Stimulated activated CD8-positive, alpha-beta memory T cell treated with anti-CD3 and anti-CD28 coated beads, Interleukin-15, amount 100 ng/mL, for 24 hours (primary cell): Measurements from ENCODE around the gene TJP2.
"Not testable (repeated sequence)": the region's sequence is repeated elsewhere in the genome, so short reads cannot be mapped to it uniquely, and the experiment has no call there.

Experiments used
- DNase-seq: peaks from one replicate; pipeline ENCODE4 v3.0.0-alpha.2; 2020; ENCODE audit warnings: low read depth

TJP2 gene

GRCh38 chr9:69158471-69158870 is 15.6 kb upstream of the TJP2 start:
- no peak for DNase-seq

- DNase-seq = not testable (repeated sequence)
Measured at GRCh38 chr9:69164573-69164972, 9.5 kb upstream of the TJP2 start.

GRCh38 chr9:69165581-69165980 is 8.5 kb upstream of the TJP2 start:
- no peak for DNase-seq

GRCh38 chr9:69168709-69169217 is 5.3 kb upstream of the TJP2 start:
- peak; percentile 9 for DNase-seq

- DNase-seq = no peak
Measured at GRCh38 chr9:69170231-69170630, 3.8 kb upstream of the TJP2 start.

- DNase-seq = no peak
Measured at GRCh38 chr9:69171049-69171448, 3.0 kb upstream of the TJP2 start.

- no peak for DNase-seq
Measured at GRCh38 chr9:69171517-69171916, 2.6 kb upstream of the TJP2 start.

- no peak for DNase-seq
Measured at GRCh38 chr9:69172895-69173294, 1.2 kb upstream of the TJP2 start.

GRCh38 chr9:69173497-69173890 is 583 bp upstream of the TJP2 start:
- no peak for DNase-seq

- DNase-seq = no peak
Measured at GRCh38 chr9:69174616-69175463, 763 bp downstream of the TJP2 start.

- DNase-seq = no peak
Measured at GRCh38 chr9:69175486-69175885, 1.4 kb downstream of the TJP2 start.

- no peak for DNase-seq
Measured at GRCh38 chr9:69176471-69177171, 2.5 kb downstream of the TJP2 start.

GRCh38 chr9:69178583-69179011 is 4.5 kb downstream of the TJP2 start:
- no peak for DNase-seq

- no peak for DNase-seq
Measured at GRCh38 chr9:69179037-69179436, 5.0 kb downstream of the TJP2 start.

GRCh38 chr9:69180200-69180599 is 6.1 kb downstream of the TJP2 start:
- DNase-seq = no peak

- no peak for DNase-seq
Measured at GRCh38 chr9:69180670-69181069, 6.6 kb downstream of the TJP2 start.

GRCh38 chr9:69181908-69182353 is 7.9 kb downstream of the TJP2 start:
- DNase-seq = no peak

- DNase-seq = no peak
Measured at GRCh38 chr9:69184266-69184665, 10.2 kb downstream of the TJP2 start.

- no peak for DNase-seq
Measured at GRCh38 chr9:69186841-69187611, 12.9 kb downstream of the TJP2 start.

- DNase-seq = no peak
Measured at GRCh38 chr9:69188975-69189374, 14.9 kb downstream of the TJP2 start.

- no peak for DNase-seq
Measured at GRCh38 chr9:69190086-69190862, 16.2 kb downstream of the TJP2 start.

GRCh38 chr9:69190863-69191181 is 16.7 kb downstream of the TJP2 start:
- no peak for DNase-seq
